ENCODE results near the gene ZFAND5. TPM values are rescaled to one million over a fixed set of nuclear protein-coding genes. Genes with fewer than 3 reads are reported as not detected.

The ZFAND5 gene, protein sequence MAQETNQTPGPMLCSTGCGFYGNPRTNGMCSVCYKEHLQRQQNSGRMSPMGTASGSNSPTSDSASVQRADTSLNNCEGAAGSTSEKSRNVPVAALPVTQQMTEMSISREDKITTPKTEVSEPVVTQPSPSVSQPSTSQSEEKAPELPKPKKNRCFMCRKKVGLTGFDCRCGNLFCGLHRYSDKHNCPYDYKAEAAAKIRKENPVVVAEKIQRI
- total RNA-seq, result 183 TPM
- long read RNA-seq, transcript ZFAND5-205 (7 exons, 2,785 nt), result minor isoform, 90 of 242 reads
- long read RNA-seq, transcript ZFAND5-204 (6 exons, 2,686 nt), result major isoform, 122 of 242 reads
- long read RNA-seq, transcript ZFAND5-202 (7 exons, 1,073 nt), result minor isoform, 5 of 242 reads
- long read RNA-seq, partial matches to known transcripts, result 16 of 242 reads
- long read RNA-seq, other reads (novel, unspliced or antisense), result 6 of 242 reads

DNA sequence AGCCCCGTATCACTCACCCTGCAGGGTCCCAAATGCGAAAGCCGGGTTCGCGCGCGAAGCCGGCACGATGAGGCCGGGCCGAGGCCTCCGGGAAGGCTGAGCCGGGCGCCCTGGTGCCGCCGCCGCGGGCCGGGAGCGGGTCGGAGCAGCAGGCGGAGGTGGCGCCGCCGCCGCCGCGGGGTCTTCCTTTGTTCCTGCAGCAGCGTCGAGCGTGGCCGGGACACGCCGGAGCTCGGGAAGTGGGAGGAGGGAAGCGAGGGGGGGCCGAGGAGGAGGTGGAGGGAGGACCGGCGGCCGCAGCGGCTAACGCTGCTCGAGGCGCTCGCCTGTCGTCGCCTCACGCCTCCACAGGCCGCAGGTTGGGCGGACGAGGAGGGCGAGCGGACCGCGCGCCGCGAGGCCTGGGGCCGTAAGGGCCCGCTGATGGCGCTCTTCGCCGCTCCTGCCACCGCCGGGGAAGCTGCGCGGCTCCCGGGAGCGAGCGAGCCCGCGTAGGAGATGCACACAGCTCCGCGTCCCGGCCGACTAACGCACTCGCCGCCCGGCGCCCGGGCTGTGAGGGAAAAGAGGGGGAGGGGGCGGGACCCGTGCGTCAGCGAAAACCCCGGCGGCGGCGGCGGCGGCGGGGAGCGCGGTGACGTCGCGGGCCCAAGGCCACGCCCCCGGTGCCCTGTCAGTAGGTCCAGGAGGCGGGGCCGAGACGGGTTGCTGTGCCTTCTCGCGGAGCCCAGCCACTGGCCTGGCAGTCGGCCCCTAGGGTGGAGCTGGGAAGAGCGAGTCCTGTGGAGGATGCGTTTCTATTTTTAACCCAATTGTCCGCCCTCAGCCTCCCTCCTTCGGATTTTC is at the start of gene ZFAND5:
Gene ZFAND5 (minus strand): TSS at position 530 of the 846 bp plus-strand sequence. CDS start 4,430 bp downstream, outside the sequence.
- TF ChIP-seq, protein P1, sequence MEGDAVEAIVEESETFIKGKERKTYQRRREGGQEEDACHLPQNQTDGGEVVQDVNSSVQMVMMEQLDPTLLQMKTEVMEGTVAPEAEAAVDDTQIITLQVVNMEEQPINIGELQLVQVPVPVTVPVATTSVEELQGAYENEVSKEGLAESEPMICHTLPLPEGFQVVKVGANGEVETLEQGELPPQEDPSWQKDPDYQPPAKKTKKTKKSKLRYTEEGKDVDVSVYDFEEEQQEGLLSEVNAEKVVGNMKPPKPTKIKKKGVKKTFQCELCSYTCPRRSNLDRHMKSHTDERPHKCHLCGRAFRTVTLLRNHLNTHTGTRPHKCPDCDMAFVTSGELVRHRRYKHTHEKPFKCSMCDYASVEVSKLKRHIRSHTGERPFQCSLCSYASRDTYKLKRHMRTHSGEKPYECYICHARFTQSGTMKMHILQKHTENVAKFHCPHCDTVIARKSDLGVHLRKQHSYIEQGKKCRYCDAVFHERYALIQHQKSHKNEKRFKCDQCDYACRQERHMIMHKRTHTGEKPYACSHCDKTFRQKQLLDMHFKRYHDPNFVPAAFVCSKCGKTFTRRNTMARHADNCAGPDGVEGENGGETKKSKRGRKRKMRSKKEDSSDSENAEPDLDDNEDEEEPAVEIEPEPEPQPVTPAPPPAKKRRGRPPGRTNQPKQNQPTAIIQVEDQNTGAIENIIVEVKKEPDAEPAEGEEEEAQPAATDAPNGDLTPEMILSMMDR (IDR thresholded peaks at IDR 0.05; ENCODE audit: borderline replicate concordance), result no peak
- Histone ChIP-seq H3K4me1 (peaks cover 59% of the 10 kb centered on the region), H3K36me3 (peaks cover 9% of the 10 kb centered on the region), H3K27ac (replicated peaks) (peak within 1 kb of the TSS; percentile 100), H3K9me3 (replicated peaks) (no peaks in the 10 kb centered on the region), H3K27me3 (ENCODE audit: low read depth) (no peaks in the 10 kb centered on the region), H3K4me3 (peak within 1 kb of the TSS; percentile 86)
- intact Hi-C loops (cut with micrococcal nuclease), result loop anchor here (10.0 kb wide), 1 partner anchor 210 kb away; no protein-coding TSS in a partner anchor
- peak; percentile 99 for DNase-seq

DNA sequence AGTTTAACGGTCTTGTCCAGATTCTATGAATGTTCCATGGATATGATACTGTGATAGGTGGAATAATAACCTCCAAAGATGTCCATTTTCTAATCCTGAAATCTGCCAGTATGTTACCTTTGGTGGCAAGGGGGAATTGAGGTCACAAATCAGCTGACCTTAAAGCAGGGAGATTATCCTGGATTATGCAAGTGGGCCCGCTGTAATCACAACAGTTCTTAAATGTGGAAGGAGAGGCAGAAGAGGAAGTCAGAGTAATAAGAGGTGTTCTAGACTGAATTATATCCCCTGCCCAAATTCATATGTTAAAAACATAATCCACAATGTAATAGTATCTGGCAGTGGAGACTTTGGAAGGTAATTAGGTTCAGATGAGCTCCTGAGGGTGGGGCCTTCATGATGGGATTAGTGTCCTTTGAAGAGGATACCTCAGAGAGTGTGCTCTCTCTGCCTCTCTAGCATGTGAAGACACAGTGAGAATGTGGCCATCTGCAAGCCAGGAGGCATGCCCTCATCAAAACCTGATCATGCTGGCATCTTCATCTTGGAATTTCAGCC is 47.6 kb upstream of the ZFAND5 start:
- Histone ChIP-seq H3K27me3 (ENCODE audit: low read depth) (no peaks in the 10 kb centered on the region), H3K27ac (replicated peaks) (no peak overlapping the region), H3K9me3 (replicated peaks) (no peaks in the 10 kb centered on the region), H3K36me3 (no peaks in the 10 kb centered on the region), H3K4me3 (no peak overlapping the region), H3K4me1 (no peaks in the 10 kb centered on the region)
- DNase-seq, result no peak
- intact Hi-C loops (cut with micrococcal nuclease), result no loop called here
- TF ChIP-seq, protein P1 (IDR thresholded peaks at IDR 0.05; ENCODE audit: borderline replicate concordance), result no peak

DNA sequence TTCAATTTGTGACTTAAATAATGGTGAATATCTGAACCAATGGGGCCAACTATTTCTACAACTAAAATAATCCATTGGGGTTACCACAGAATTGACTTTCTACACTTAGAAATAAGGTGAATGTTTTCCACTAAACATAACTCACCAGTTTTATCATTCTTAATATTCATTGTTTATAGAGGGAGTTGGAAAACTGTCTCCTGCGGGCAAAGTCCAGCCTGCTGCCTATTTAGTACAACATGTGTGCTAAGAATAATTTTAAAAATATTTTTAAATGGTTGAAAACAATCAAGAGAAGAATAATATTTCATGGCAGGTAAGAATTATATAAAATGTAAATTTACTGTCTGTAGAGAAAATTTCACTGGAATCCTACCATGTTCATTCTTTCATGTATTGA is 45.2 kb upstream of the ZFAND5 start:
- no peaks in the 10 kb centered on the region for H3K27me3 ChIP-seq (ENCODE audit: low read depth)
- TF ChIP-seq, protein P1 (IDR thresholded peaks at IDR 0.05; ENCODE audit: borderline replicate concordance), result no peak
- intact Hi-C loops (cut with micrococcal nuclease), result no loop called here

DNA sequence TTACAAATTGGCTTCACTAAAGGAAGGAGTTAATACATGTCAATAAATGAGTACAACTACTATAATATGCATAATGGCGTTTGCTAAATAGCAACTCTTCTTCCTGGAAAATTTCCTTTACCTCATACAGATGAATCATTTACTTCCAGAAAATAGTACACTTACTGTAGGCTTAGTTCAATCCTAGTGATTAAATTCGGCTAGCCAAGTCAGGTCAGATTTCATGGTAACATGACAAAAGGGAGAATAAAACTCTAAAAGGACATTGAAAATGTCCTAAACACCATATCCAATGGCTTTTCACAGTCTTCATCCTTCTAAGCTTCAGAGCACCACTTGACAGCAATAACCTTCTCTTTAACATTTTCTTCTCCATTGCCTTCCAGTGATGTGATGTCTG is 42.1 kb upstream of the ZFAND5 start:
- intact Hi-C loops (cut with micrococcal nuclease), result no loop called here
- H3K27me3 ChIP-seq (ENCODE audit: low read depth), result no peaks in the 10 kb centered on the region

More for the DNA sequence above, 45.2 kb upstream of the ZFAND5 start:
- Histone ChIP-seq H3K4me3 (no peak overlapping the region), H3K27ac (replicated peaks) (no peak overlapping the region), H3K4me1 (no peaks in the 10 kb centered on the region), H3K9me3 (replicated peaks) (no peaks in the 10 kb centered on the region), H3K36me3 (no peaks in the 10 kb centered on the region)
- no peak for DNase-seq

DNA sequence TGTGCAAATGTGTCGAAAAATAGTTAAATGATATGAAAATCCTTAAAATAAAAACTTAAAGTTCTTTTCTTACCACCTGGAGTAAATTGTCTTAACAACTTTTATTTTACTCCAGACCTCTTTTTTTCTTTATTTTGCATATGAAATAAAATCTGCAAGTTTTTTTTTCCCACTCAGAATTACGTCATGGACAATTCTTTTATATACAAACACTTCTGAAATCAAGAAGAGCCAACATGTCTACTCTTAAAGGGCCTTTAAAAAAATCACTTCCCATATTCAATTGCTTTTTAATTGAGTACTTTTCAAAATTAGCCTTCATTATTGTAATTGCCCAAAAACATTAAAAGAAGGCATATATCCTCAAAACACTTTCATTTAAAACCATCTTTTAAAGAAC is 37.7 kb upstream of the ZFAND5 start:
- Histone ChIP-seq H3K36me3 (no peaks in the 10 kb centered on the region), H3K9me3 (replicated peaks) (no peaks in the 10 kb centered on the region), H3K27me3 (ENCODE audit: low read depth) (no peaks in the 10 kb centered on the region), H3K27ac (replicated peaks) (no peak overlapping the region), H3K4me1 (no peaks in the 10 kb centered on the region), H3K4me3 (no peak overlapping the region)
- DNase-seq, result no peak
- intact Hi-C loops (cut with micrococcal nuclease), result no loop called here
- TF ChIP-seq, protein P1 (IDR thresholded peaks at IDR 0.05; ENCODE audit: borderline replicate concordance), result no peak

More for the DNA sequence above, 42.1 kb upstream of the ZFAND5 start:
- Histone ChIP-seq H3K9me3 (replicated peaks) (no peaks in the 10 kb centered on the region), H3K27ac (replicated peaks) (no peak overlapping the region), H3K36me3 (no peaks in the 10 kb centered on the region), H3K4me3 (no peak overlapping the region), H3K4me1 (no peaks in the 10 kb centered on the region)
- TF ChIP-seq, protein P1 (IDR thresholded peaks at IDR 0.05; ENCODE audit: borderline replicate concordance), result no peak
- no peak for DNase-seq

Measured in left ventricle myocardium inferior (tissue), 1 donor.